K562 (cell line): ENCODE data around the gene SYTL4.

Experiments used
- KLF6 ChIP-seq: fragments of 250-450 bp; sonication (Bioruptor Pico); IDR thresholded peaks from 2 replicates; pipeline ENCODE4 v1.4.0; 2020; ENCODE audit warnings: mild to moderate bottlenecking, moderate library complexity, borderline replicate concordance
- PCBP2 ChIP-seq: fragments of 200-400 bp; formaldehyde crosslinking; IDR thresholded peaks from 2 replicates; pipeline ENCODE4 v1.6.1; 2018; ENCODE audit warnings: low read length, low read depth, mild to moderate bottlenecking, moderate library complexity; ENCODE audit not compliant: poor library complexity, severe bottlenecking
- TFAM ChIP-seq: fragments of 250-450 bp; sonication (Bioruptor Pico); conservative IDR thresholded peaks from 2 replicates; pipeline ENCODE4 v1.5.0; 2021; ENCODE audit warnings: mild to moderate bottlenecking, moderate library complexity

DNA sequence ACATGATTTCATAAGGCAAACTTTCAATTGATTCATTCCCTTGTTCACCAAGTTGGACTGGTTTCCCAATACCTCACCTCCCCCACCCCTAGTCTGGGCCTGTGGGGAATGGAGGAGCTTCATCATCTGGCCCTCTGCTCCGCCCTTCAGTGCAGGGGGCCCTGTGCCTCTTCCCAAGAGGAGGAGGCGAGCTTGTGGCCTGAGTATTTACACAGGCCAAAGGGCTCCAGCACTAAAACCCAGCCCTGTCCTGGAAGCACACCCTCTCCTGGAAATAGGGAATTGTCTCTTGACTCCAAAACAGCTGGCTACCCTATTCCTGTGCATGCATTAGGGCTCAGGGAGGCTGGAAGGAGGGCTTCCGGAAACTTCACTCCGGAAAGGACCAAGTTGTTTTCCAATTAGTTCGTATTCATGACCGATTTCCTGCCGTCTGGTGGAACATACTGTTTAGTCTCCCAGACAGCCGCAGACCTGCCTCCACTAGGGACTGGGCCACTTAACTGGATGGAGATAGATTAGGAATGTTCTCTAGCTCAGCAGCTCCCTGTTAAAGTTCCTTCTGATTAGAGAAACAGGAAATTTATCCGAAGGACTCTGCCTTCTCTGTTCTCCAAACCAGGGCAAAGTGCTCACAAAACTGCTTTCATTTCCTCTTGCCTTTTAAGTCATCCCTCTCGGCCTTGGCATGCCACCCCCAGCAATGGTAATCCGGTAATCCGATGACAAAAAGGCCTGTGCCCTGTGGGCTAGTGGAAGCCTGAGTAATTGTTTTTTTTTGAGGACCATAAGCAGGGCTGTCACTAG is 82.2 kb downstream of the SYTL4 start:
- TF ChIP-seq TFAM (CRISPR knock-in tag): no peak
- TF ChIP-seq PCBP2: no peak
- TF ChIP-seq KLF6: no peak
